H1 (cell line): ENCODE results near the gene ADK. TPM values are rescaled to one million over a fixed set of nuclear protein-coding genes. Genes with fewer than 3 reads are reported as not detected.

Experiments
- CTCF ChIA-PET: fragments of 300-600 bp; sonication (Branson Sonifier 250); formaldehyde crosslinking; loops from one replicate; lab custom pipeline; 2021; ENCODE audit not compliant: partially characterized antibody; lab: Charles Lee
- POLR2A ChIA-PET: fragments of 300-600 bp; sonication (Branson Sonifier 250); formaldehyde crosslinking; loops from one replicate; lab custom pipeline; 2021; ENCODE audit warnings: inconsistent platforms; ENCODE audit not compliant: partially characterized antibody; lab: Charles Lee
- DNase-seq, 2 experiments: peaks; one replicate each; pipeline versions ENCODE4 v3.0.0 to v3.0.0-alpha.2; 2010 to 2022; ENCODE audit warnings: low spot score in 2 of 2, low read depth in 1 of 2, mixed read lengths in 1 of 2
- FAIRE-seq: peaks from 2 replicates; lab custom pipeline; 2011; peaks lifted over from hg19 to GRCh38; lab: Jason Lieb, UNC
- H2AFZ ChIP-seq: 2 replicates; pipeline ENCODE4 v1.8.1; 2012; ENCODE audit warnings: low read length, inconsistent platforms
- H2AK5ac ChIP-seq: 2 replicates; pipeline ENCODE4 v1.6.1; 2013; ENCODE audit warnings: low read depth, low read length
- H2BK120ac ChIP-seq: replicated peaks from 2 replicates; pipeline ENCODE3; 2013; ENCODE audit warnings: low read depth, low read length, inconsistent platforms
- H2BK12ac ChIP-seq: 2 replicates; pipeline ENCODE4 v1.6.1; 2013; ENCODE audit warnings: low read depth, low read length
- H2BK15ac ChIP-seq: 2 replicates; pipeline ENCODE4 v1.6.1; 2013; ENCODE audit warnings: low read length
- H2BK20ac ChIP-seq: 2 replicates; pipeline ENCODE4 v1.6.1; 2013; ENCODE audit warnings: low read length
- H2BK5ac ChIP-seq: 2 replicates; pipeline ENCODE4 v1.6.1; 2013; ENCODE audit warnings: low read depth, low read length
- H3K14ac ChIP-seq: 2 replicates; pipeline ENCODE4 v1.6.1; 2013; ENCODE audit warnings: inconsistent platforms; ENCODE audit not compliant: insufficient read length
- H3K18ac ChIP-seq: 2 replicates; pipeline ENCODE4 v1.6.1; 2013; ENCODE audit warnings: low read length; ENCODE audit errors: extremely low read depth
- H3K23ac ChIP-seq: 2 replicates; pipeline ENCODE4 v1.6.1; 2013; ENCODE audit warnings: inconsistent platforms; ENCODE audit not compliant: insufficient read length
- H3K23me2 ChIP-seq: 2 replicates; pipeline ENCODE4 v1.6.1; 2013; ENCODE audit warnings: low read depth, low read length
- H3K27ac ChIP-seq: 2 replicates; pipeline ENCODE4 v1.6.1; 2011; ENCODE audit warnings: low read depth, low read length, inconsistent platforms
- H3K27me3 ChIP-seq, 4 experiments: replicated peaks in 1 of 4; 1 replicate in 1 of 4; 2 replicates in 3 of 4; pipeline versions ENCODE4 v1.6.1 to v1.8.1; 2011 to 2013; ENCODE audit warnings: low read length in 3 of 4, mild to moderate bottlenecking in 3 of 4, inconsistent platforms in 2 of 4, mixed read lengths in 2 of 4, moderate library complexity in 1 of 4; ENCODE audit not compliant: control insufficient read depth in 3 of 4, insufficient read depth in 3 of 4; ENCODE audit errors: extremely low read depth in 1 of 4
- H3K36me3 ChIP-seq, 4 experiments: 2 replicates each; pipeline versions ENCODE4 v1.6.1 to v1.8.1; 2011 to 2013; ENCODE audit warnings: mild to moderate bottlenecking in 4 of 4, low read length in 3 of 4, moderate library complexity in 2 of 4, control low read depth in 1 of 4, inconsistent platforms in 1 of 4; ENCODE audit not compliant: insufficient read depth in 4 of 4, control insufficient read depth in 2 of 4
- H3K4ac ChIP-seq: replicated peaks from 2 replicates; pipeline ENCODE3; 2013; ENCODE audit warnings: low read length, low read depth, mixed read lengths, inconsistent platforms; ENCODE audit not compliant: insufficient read length
- H3K4me1 ChIP-seq, 4 experiments: replicated peaks in 1 of 4; 1 replicate in 1 of 4; 2 replicates in 3 of 4; pipeline versions ENCODE4 v1.6.1 to v1.8.1; 2011 to 2013; ENCODE audit warnings: low read length in 3 of 4, inconsistent platforms in 2 of 4, mixed read lengths in 1 of 4; ENCODE audit not compliant: insufficient read depth in 4 of 4, control insufficient read depth in 3 of 4
- H3K4me2 ChIP-seq, 2 experiments: 2 replicates each; pipeline versions ENCODE4 v1.6.1 to v1.8.1; 2011 to 2013; ENCODE audit warnings: low read depth in 2 of 2, low read length in 2 of 2, control low read depth in 1 of 2, inconsistent platforms in 1 of 2, mild to moderate bottlenecking in 1 of 2; ENCODE audit not compliant: insufficient read depth in 1 of 2
- H3K4me3 ChIP-seq, 4 experiments: fragments of 200-600, 300-600 bp in 1 of 4; sonication (generic), shearing (Covaris generic), sonication (Bioruptor Twin) in 1 of 4; 2 replicates each; pipeline versions ENCODE4 v1.5.1 to v1.8.1; 2011 to 2016; ENCODE audit warnings: low read length in 4 of 4, low read depth in 3 of 4, control low read depth in 2 of 4, inconsistent platforms in 2 of 4, mild to moderate bottlenecking in 2 of 4, mixed read lengths in 1 of 4, moderate library complexity in 1 of 4; ENCODE audit not compliant: insufficient read depth in 2 of 4; ENCODE audit errors: extremely low read depth in 1 of 4
- H3K56ac ChIP-seq: replicated peaks from 2 replicates; pipeline ENCODE3; 2013; ENCODE audit warnings: low read depth, mild to moderate bottlenecking, mixed read lengths, low read length, inconsistent platforms; ENCODE audit not compliant: insufficient read length
- H3K79me1 ChIP-seq: 2 replicates; pipeline ENCODE4 v1.6.1; 2013; ENCODE audit warnings: low read depth, low read length, control low read depth
- H3K79me2 ChIP-seq, 2 experiments: 2 replicates each; pipeline versions ENCODE4 v1.6.1 to v1.8.1; 2012 to 2013; ENCODE audit warnings: low read length in 2 of 2, mild to moderate bottlenecking in 2 of 2, inconsistent platforms in 1 of 2; ENCODE audit not compliant: insufficient read depth in 2 of 2, control insufficient read depth in 1 of 2
- H3K9ac ChIP-seq, 4 experiments: replicated peaks in 1 of 4; 1 replicate in 1 of 4; 2 replicates in 3 of 4; pipeline versions ENCODE4 v1.6.1 to v1.8.1; 2011 to 2013; ENCODE audit warnings: low read depth in 3 of 4, low read length in 3 of 4, control low read depth in 2 of 4, mild to moderate bottlenecking in 2 of 4, moderate library complexity in 2 of 4, inconsistent platforms in 1 of 4; ENCODE audit errors: extremely low read depth in 1 of 4
- H3K9me3 ChIP-seq, 2 experiments: 2 replicates each; pipeline versions ENCODE4 v1.6.1 to v1.8.1; 2012 to 2013; ENCODE audit warnings: mild to moderate bottlenecking in 2 of 2, moderate library complexity in 2 of 2, control low read depth in 1 of 2, inconsistent platforms in 1 of 2, low read depth in 1 of 2, low read length in 1 of 2, mixed read lengths in 1 of 2; ENCODE audit not compliant: insufficient read depth in 2 of 2
- H4K20me1 ChIP-seq, 2 experiments: replicated peaks in 1 of 2; 2 replicates each; pipeline versions ENCODE3 to v1.8.1; 2011 to 2013; ENCODE audit warnings: inconsistent platforms in 2 of 2, low read length in 2 of 2, mild to moderate bottlenecking in 1 of 2; ENCODE audit not compliant: insufficient read depth in 2 of 2, control insufficient read depth in 1 of 2
- H4K5ac ChIP-seq: 2 replicates; pipeline ENCODE4 v1.6.1; 2013; ENCODE audit warnings: low read length, low read depth, mixed read lengths, inconsistent platforms; ENCODE audit not compliant: insufficient read length
- H4K8ac ChIP-seq: 2 replicates; pipeline ENCODE4 v1.8.0; 2013; ENCODE audit warnings: mild to moderate bottlenecking, moderate library complexity, low read length, inconsistent platforms; ENCODE audit not compliant: insufficient read depth; ENCODE audit errors: extremely low read depth
- H4K91ac ChIP-seq: replicated peaks from 2 replicates; pipeline ENCODE3; 2013; ENCODE audit warnings: low read length, mixed read lengths, inconsistent platforms; ENCODE audit not compliant: insufficient read length
- CTBP2 ChIP-seq: IDR thresholded peaks from 2 replicates; pipeline ENCODE4 v1.7.0; 2011; ENCODE audit warnings: borderline replicate concordance, mild to moderate bottlenecking, moderate library complexity, mixed read lengths, low read length; ENCODE audit not compliant: insufficient read depth, insufficient read length
- GTF2F1 ChIP-seq: IDR thresholded peaks from 2 replicates; pipeline ENCODE4 v1.6.1; 2012; ENCODE audit warnings: low read depth, low read length, improper control_type of control experiment, borderline replicate concordance
- HDAC2 ChIP-seq, 2 experiments: fragments of 300-600 bp in 1 of 2; sonication (generic) in 1 of 2; IDR thresholded peaks; 2 replicates each; pipeline ENCODE4 v1.6.1; 2011 to 2012; ENCODE audit warnings: low read depth in 2 of 2, low read length in 2 of 2, mild to moderate bottlenecking in 2 of 2, moderate library complexity in 2 of 2, borderline replicate concordance in 1 of 2, inconsistent platforms in 1 of 2
- JUND ChIP-seq: IDR thresholded peaks from 2 replicates; pipeline ENCODE4 v1.6.1; 2011; ENCODE audit warnings: mild to moderate bottlenecking, improper control_type of control experiment, low read length
- KDM4A ChIP-seq: IDR thresholded peaks from one replicate; pipeline ENCODE4 v1.7.1; 2012; ENCODE audit warnings: low read depth, mild to moderate bottlenecking, moderate library complexity, low read length, inconsistent platforms; ENCODE audit not compliant: severe bottlenecking
- NANOG ChIP-seq: IDR thresholded peaks from 2 replicates; pipeline ENCODE4 v1.6.1; 2011; ENCODE audit warnings: low read length, low read depth, mild to moderate bottlenecking, inconsistent platforms; ENCODE audit not compliant: insufficient read depth, poor library complexity, severe bottlenecking
- POLR2A ChIP-seq, 2 experiments: IDR thresholded peaks; 1 replicate in 1 of 2; 2 replicates in 1 of 2; pipeline ENCODE4 v1.6.1; 2011; ENCODE audit warnings: low read depth in 2 of 2, low read length in 2 of 2, mild to moderate bottlenecking in 2 of 2; ENCODE audit errors: control extremely low read depth in 1 of 2
- RXRA ChIP-seq: IDR thresholded peaks from 2 replicates; pipeline ENCODE4 v1.6.1; 2011; ENCODE audit warnings: low read depth, mild to moderate bottlenecking, low read length, moderate library complexity; ENCODE audit not compliant: insufficient read depth
- SIX5 ChIP-seq: IDR thresholded peaks from 2 replicates; pipeline ENCODE4 v1.6.1; 2011; ENCODE audit warnings: mild to moderate bottlenecking, low read depth, low read length
- TAF1 ChIP-seq: IDR thresholded peaks from 2 replicates; pipeline ENCODE4 v1.6.1; 2011; ENCODE audit warnings: mild to moderate bottlenecking, low read depth, low read length
- YY1 ChIP-seq: IDR thresholded peaks from 2 replicates; pipeline ENCODE4 v1.6.1; 2011; ENCODE audit warnings: low read depth, mild to moderate bottlenecking, low read length
- WGBS, 2 experiments: shearing (Covaris generic) in 1 of 2; methylation state at CpG; one replicate each; pipeline versions ENCODE4 v1.1.6 to v1.1.7; 2013 to 2015; ENCODE audit warnings: low lambda C conversion rate in 2 of 2, mixed read lengths in 2 of 2, inconsistent platforms in 1 of 2, low coverage in 1 of 2, missing lambda C conversion rate in 1 of 2; ENCODE audit not compliant: insufficient replicate concordance in 2 of 2, insufficient coverage in 1 of 2, insufficient read length in 1 of 2; ENCODE audit errors: extremely low coverage in 1 of 2, missing lambda C conversion rate in 1 of 2; 5-methylcytosine and 5-hydroxymethylcytosine counted together
- polyA plus RNA-seq, 7 experiments: library from polyadenylated mRNA; depleted of rRNA in 3 of 7; stranded (reverse) in 5 of 7; unstranded in 2 of 7; fragments of >200 nt in 5 of 7; fragments of 200-250 nt in 2 of 7; gene quantifications; 1 replicate in 5 of 7; 2 replicates in 1 of 7; 4 replicates in 1 of 7; pipeline versions ENCODE4 v1.2.1 to v1.2.3, GENCODE V29; 2011 to 2013; ENCODE audit warnings: missing spikeins in 2 of 7, mixed read lengths in 2 of 7
- total RNA-seq: library from RNA; stranded (reverse); fragmentation: NEBNext Ultra II Directional; extraction: Animal tissue kit (Norgen Biotek cat#: 25700); gene quantifications from 2 replicates; pipeline ENCODE4 v1.2.1, GENCODE V29; 2021
- TF ChIP-seq, protein P1 (sequence below): IDR thresholded peaks from 2 replicates; pipeline ENCODE4 v1.6.1; 2011; ENCODE audit warnings: low read length, improper control_type of control experiment
- TF ChIP-seq, protein P2 (sequence below): IDR thresholded peaks from 2 replicates; pipeline ENCODE4 v1.6.1; 2012; ENCODE audit warnings: inconsistent platforms

The ADK gene
- total and polyA plus RNA-seq, 2 of the 8 experiments (the other 6 are each of a cell fraction or from before 2014, with no cell fraction given), result 12.3 to 42.4 TPM

DNA sequence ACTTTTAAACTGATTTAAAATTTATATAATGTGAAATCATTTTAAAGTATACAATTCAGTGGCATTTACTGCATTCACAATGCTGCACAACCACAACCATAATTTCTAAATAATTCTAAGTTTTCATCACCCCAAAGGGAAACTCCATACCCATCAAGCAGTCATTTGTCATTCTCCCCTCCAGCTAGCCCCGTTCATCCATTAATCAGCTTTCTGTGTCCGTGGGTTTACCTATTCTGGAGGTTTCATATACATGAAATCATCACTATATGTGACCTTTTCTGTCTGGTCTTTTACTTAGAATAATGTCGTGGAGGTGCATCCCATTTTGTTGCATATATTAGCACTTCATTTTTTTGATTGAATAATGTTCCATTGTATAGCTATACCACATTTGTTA lies 214.1 kb downstream of the ADK start:
- H3K9me3 ChIP-seq, result no peaks in the 10 kb centered on the region
- H2AFZ ChIP-seq, result no peak overlapping the region
- H3K23ac ChIP-seq, result no peak overlapping the region
- no peak overlapping the region for H3K4ac ChIP-seq
- no peak overlapping the region for H2BK12ac ChIP-seq
- H4K5ac ChIP-seq, result no peak overlapping the region
- H4K91ac ChIP-seq, result no peak overlapping the region
- H3K56ac ChIP-seq, result no peak overlapping the region
- no peak overlapping the region for H3K27ac ChIP-seq
- FAIRE-seq, result no peak
- H3K36me3 ChIP-seq, result no peaks in the 10 kb centered on the region
- H3K79me2 ChIP-seq, result no peaks in the 10 kb centered on the region
- H3K18ac ChIP-seq, result no peak overlapping the region
- H3K27me3 ChIP-seq, result no peaks in the 10 kb centered on the region
- H3K23me2 ChIP-seq, result no peaks in the 10 kb centered on the region; the same call in 1 of the 2 replicates
- H3K9ac ChIP-seq, result no peak overlapping the region
- H2BK5ac ChIP-seq, result no peak overlapping the region
- no peak overlapping the region for H2AK5ac ChIP-seq
- no peaks in the 10 kb centered on the region for H4K20me1 ChIP-seq
- no peak overlapping the region for H2BK120ac ChIP-seq
- H4K8ac ChIP-seq, result no peak overlapping the region
- 87% methylated on average over 3 of the region's 3 CpGs; no CpG with 5 or more reads in 1 of the 2 experiments for WGBS, 2 experiments
- H3K14ac ChIP-seq, result no peak overlapping the region
- H2BK20ac ChIP-seq, result no peak overlapping the region
- ChIA-PET POLR2A (interaction anchor here (0.6 kb wide), 1 partner anchor 16 kb away, joined by 4 read pairs; no protein-coding TSS in a partner anchor), CTCF (interaction anchor here (0.6 to 1.8 kb wide), 3 partner anchors 11 to 319 kb away, joined by 3 to 4 read pairs (median 3); no protein-coding TSS in a partner anchor)
- H3K79me1 ChIP-seq, result no peaks in the 10 kb centered on the region
- no peak overlapping the region for H3K4me2 ChIP-seq
- H3K4me1 ChIP-seq, result no peaks in the 10 kb centered on the region
- no peak overlapping the region for H3K4me3 ChIP-seq
- no peak overlapping the region for H2BK15ac ChIP-seq
- no peak for DNase-seq
- no peak for TF ChIP-seq JUND
- no peak for TF ChIP-seq POLR2A (IDR thresholded peaks at IDR 0.05; ENCODE audit: control extremely low read depth in 1 of 2, low read depth in 2 of 2, low read length in 2 of 2)
- no peak for TF ChIP-seq RXRA
- no peak for TF ChIP-seq CTBP2
- TF ChIP-seq, protein P1, sequence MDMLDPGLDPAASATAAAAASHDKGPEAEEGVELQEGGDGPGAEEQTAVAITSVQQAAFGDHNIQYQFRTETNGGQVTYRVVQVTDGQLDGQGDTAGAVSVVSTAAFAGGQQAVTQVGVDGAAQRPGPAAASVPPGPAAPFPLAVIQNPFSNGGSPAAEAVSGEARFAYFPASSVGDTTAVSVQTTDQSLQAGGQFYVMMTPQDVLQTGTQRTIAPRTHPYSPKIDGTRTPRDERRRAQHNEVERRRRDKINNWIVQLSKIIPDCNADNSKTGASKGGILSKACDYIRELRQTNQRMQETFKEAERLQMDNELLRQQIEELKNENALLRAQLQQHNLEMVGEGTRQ, result no peak
- no peak for TF ChIP-seq YY1
- TF ChIP-seq SIX5, result no peak
- TF ChIP-seq GTF2F1, result no peak
- no peak for TF ChIP-seq NANOG
- no peak for TF ChIP-seq HDAC2 (IDR thresholded peaks at IDR 0.05; ENCODE audit: borderline replicate concordance in 1 of 2, low read depth in 2 of 2, low read length in 2 of 2)
- no peak for TF ChIP-seq KDM4A
- no peak for TF ChIP-seq TAF1
- TF ChIP-seq, protein P2, sequence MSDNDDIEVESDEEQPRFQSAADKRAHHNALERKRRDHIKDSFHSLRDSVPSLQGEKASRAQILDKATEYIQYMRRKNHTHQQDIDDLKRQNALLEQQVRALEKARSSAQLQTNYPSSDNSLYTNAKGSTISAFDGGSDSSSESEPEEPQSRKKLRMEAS, result no peak
